ENCODE results near the gene SCN5A.

The SCN5A gene

GRCh38 chr3:38649500-38650247 lies at the start of gene SCN5A:
SCN5A (minus strand) TSS chr3:38649687; CDS start chr3:38633307, 16,380 bp downstream.
- peak; percentile 32 to 51 for DNase-seq

- DNase-seq = peak in 1 of 2 experiments; percentile 5
Measured at GRCh38 chr3:38698760-38699159, 49.3 kb upstream of the SCN5A start.

- no peak for DNase-seq
Measured at GRCh38 chr3:38698061-38698460, 48.6 kb upstream of the SCN5A start.

- DNase-seq = no peak
Measured at GRCh38 chr3:38696034-38696433, 46.5 kb upstream of the SCN5A start.

- DNase-seq = no peak
Measured at GRCh38 chr3:38690185-38690584, 40.7 kb upstream of the SCN5A start.

- DNase-seq = no peak
Measured at GRCh38 chr3:38689774-38690173, 40.3 kb upstream of the SCN5A start.

GRCh38 chr3:38689346-38689745 lies 39.9 kb upstream of the SCN5A start:
- DNase-seq = no peak

- DNase-seq = no peak
Measured at GRCh38 chr3:38687321-38687720, 37.8 kb upstream of the SCN5A start.

GRCh38 chr3:38684546-38684945 lies 35.1 kb upstream of the SCN5A start:
- DNase-seq = no peak

GRCh38 chr3:38669668-38670067 lies 20.2 kb upstream of the SCN5A start:
- DNase-seq = no peak

GRCh38 chr3:38662544-38662943 lies 13.1 kb upstream of the SCN5A start:
- DNase-seq = peak; percentile 24 to 73

- no peak for DNase-seq
Measured at GRCh38 chr3:38658841-38659240, 9.4 kb upstream of the SCN5A start.

- DNase-seq = no peak
Measured at GRCh38 chr3:38657369-38657768, 7.9 kb upstream of the SCN5A start.

- DNase-seq = peak; percentile 73 to 78
Measured at GRCh38 chr3:38655708-38656300, 6.3 kb upstream of the SCN5A start.

GRCh38 chr3:38653685-38654537 lies 4.4 kb upstream of the SCN5A start:
- DNase-seq = no peak

GRCh38 chr3:38652934-38653333 lies 3.4 kb upstream of the SCN5A start:
- no peak for DNase-seq

GRCh38 chr3:38651153-38651789 lies 1.8 kb upstream of the SCN5A start:
- DNase-seq = peak; percentile 52 to 64

- DNase-seq = no peak
Measured at GRCh38 chr3:38650248-38650951, 913 bp upstream of the SCN5A start.

- DNase-seq = no peak
Measured at GRCh38 chr3:38648659-38649499, 608 bp downstream of the SCN5A start.

- no peak for DNase-seq
Measured at GRCh38 chr3:38648024-38648658, 1.3 kb downstream of the SCN5A start.

Data from NCI-H524 (cell line).